Right renal cortex interstitium (tissue), 3 donors: ENCODE results near the gene CLEC19A. TPM values are rescaled to one million over a fixed set of nuclear protein-coding genes. Genes with fewer than 3 reads are reported as not detected.

Source experiments
- DNase-seq, 3 donors: peaks; one replicate each; pipeline ENCODE4 v3.0.0-alpha.2; 2013; ENCODE audit warnings: low read depth in 3 of 3, low spot score in 2 of 3
- polyA plus RNA-seq, 3 donors: library from polyadenylated mRNA; unstranded; fragments of 120-200 nt; gene quantifications; one replicate each; pipeline ENCODE4 v1.2.1, GENCODE V29; 2013; ENCODE audit not compliant: insufficient read length in 3 of 3

The CLEC19A gene
- polyA plus RNA-seq, 3 donors: 0.11 TPM; not detected in 2

GRCh38 chr16:19284207-19284606 lies 1.3 kb upstream of the CLEC19A start:
- DNase-seq: no peak

- no peak for DNase-seq
Measured at GRCh38 chr16:19286827-19287226, 1.3 kb downstream of the CLEC19A start.

- no peak for DNase-seq
Measured at GRCh38 chr16:19287241-19287640, 1.7 kb downstream of the CLEC19A start.

- no peak for DNase-seq
Measured at GRCh38 chr16:19288872-19289799, 3.6 kb downstream of the CLEC19A start.

- DNase-seq: no peak
Measured at GRCh38 chr16:19289811-19290485, 4.4 kb downstream of the CLEC19A start.

GRCh38 chr16:19290860-19291259 lies 5.3 kb downstream of the CLEC19A start:
- DNase-seq: no peak

- no peak for DNase-seq
Measured at GRCh38 chr16:19291475-19291874, 5.9 kb downstream of the CLEC19A start.

GRCh38 chr16:19292186-19292585 lies 6.7 kb downstream of the CLEC19A start:
- no peak for DNase-seq

GRCh38 chr16:19294156-19294649 lies 8.7 kb downstream of the CLEC19A start:
- DNase-seq: no peak

- DNase-seq: no peak
Measured at GRCh38 chr16:19295393-19295792, 9.9 kb downstream of the CLEC19A start.

GRCh38 chr16:19297454-19297853 lies 11.9 kb downstream of the CLEC19A start:
- no peak for DNase-seq

GRCh38 chr16:19299565-19299964 lies 14.0 kb downstream of the CLEC19A start:
- DNase-seq: no peak

GRCh38 chr16:19301931-19302330 lies 16.4 kb downstream of the CLEC19A start:
- DNase-seq: no peak

GRCh38 chr16:19304750-19305149 lies 19.2 kb downstream of the CLEC19A start:
- DNase-seq: no peak

GRCh38 chr16:19305443-19305842 lies 19.9 kb downstream of the CLEC19A start:
- no peak for DNase-seq

- DNase-seq: peak in 1 of 3 donors; percentile 16
Measured at GRCh38 chr16:19307587-19308241, 22.2 kb downstream of the CLEC19A start.

- no peak for DNase-seq
Measured at GRCh38 chr16:19308392-19308791, 22.9 kb downstream of the CLEC19A start.

GRCh38 chr16:19309178-19309577 lies 23.6 kb downstream of the CLEC19A start:
- no peak for DNase-seq

- no peak for DNase-seq
Measured at GRCh38 chr16:19314718-19315425, 29.3 kb downstream of the CLEC19A start.

GRCh38 chr16:19315889-19316433 lies 30.4 kb downstream of the CLEC19A start:
- no peak for DNase-seq
